ENCODE measurements around the gene PDE2A.

DNA sequence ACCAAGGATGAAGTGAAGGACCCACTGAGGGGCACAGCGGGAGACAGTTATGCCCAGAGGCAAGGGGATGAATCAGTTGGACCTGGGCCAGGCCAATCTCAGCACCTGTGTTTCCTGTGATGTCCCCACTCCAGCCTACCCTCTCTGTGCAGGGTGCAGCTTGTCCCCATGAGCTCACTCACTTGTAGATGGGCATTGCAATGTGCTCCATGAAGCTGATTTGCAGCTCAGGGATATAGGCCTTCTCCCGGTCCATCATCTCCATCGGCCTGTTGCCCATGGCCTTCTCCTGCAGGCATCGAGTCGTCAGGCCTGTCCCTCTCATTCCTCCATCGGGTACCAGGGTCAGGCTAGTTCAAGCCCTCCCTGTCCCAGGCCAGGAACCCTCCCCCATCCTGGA lies 96.2 kb downstream of the PDE2A start:
- TF ChIP-seq POLR2A (IDR thresholded peaks at IDR 0.05) = no peak
- TF ChIP-seq, protein P1, sequence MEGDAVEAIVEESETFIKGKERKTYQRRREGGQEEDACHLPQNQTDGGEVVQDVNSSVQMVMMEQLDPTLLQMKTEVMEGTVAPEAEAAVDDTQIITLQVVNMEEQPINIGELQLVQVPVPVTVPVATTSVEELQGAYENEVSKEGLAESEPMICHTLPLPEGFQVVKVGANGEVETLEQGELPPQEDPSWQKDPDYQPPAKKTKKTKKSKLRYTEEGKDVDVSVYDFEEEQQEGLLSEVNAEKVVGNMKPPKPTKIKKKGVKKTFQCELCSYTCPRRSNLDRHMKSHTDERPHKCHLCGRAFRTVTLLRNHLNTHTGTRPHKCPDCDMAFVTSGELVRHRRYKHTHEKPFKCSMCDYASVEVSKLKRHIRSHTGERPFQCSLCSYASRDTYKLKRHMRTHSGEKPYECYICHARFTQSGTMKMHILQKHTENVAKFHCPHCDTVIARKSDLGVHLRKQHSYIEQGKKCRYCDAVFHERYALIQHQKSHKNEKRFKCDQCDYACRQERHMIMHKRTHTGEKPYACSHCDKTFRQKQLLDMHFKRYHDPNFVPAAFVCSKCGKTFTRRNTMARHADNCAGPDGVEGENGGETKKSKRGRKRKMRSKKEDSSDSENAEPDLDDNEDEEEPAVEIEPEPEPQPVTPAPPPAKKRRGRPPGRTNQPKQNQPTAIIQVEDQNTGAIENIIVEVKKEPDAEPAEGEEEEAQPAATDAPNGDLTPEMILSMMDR (IDR thresholded peaks at IDR 0.05) = no peak
